ENCODE results near the gene PPARGC1A.

PPARGC1A gene

DNA sequence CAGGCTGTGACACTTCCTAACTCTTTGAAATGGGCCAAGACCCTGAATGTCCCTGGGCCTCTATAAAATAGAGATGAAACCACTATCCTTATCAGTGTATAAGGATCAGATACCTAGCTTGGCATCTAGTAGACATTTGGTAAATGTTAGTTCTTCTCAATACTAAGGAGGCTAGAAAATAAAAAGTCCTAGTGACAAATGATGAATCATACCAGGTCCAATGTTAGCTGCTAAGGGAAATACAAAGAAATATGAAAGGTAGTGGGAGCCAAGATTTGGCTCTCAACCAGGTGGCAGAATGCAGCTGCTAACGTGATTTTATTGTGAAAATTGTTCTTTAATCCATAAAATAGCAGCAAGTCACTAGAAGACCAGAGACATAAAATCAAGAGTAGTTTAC, 19.8 kb upstream of the PPARGC1A start:
- no peak for DNase-seq

DNA sequence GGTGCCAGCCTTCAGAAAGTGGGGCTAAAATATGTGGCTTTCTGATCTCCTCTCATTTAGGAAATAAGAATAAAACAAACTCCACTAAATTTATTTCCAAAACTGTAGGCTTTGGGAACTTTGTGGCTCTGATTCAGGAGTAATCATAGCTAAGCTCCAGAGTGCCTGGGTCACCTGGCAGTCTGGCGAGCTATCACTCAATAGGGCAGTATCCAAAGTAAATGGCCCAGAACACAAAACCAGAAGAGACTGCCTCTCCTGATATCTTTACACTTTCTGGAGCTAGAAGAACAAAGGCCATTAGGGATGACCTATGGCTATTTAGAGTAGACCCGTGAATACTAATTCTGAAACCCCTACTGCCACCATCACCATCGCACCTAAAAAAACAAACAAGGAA, 17.0 kb upstream of the PPARGC1A start:
- no peak for DNase-seq

- no peak for DNase-seq
Measured at GRCh38 chr4:23904639-23905071, 14.8 kb upstream of the PPARGC1A start.

DNA sequence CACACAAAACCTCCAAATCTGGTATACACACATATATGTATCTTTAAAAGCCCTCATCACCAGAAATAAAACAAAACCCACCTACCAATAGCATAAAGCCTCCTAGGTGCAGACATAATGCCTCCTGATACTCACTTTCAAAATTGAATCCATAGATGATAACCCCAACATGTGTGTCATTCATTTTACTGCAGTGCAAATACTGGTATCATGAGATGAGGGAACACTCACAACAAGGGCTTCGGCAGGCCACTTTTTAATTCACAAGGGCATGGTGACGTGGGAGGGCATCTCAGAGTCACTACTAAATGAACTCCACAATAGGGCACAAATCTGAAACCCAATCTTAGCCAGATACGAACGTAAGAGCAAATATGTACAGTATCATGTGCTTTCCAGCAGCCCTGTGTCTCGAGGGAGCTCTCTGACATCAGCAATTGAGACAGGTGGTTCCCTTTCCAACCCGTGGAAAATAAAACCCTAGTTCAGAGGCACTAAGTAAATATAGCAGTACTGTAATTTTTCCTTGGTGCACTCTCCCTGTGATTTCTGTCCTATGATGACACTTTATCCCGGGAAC, 14.1 kb upstream of the PPARGC1A start:
- no peak for DNase-seq

DNA sequence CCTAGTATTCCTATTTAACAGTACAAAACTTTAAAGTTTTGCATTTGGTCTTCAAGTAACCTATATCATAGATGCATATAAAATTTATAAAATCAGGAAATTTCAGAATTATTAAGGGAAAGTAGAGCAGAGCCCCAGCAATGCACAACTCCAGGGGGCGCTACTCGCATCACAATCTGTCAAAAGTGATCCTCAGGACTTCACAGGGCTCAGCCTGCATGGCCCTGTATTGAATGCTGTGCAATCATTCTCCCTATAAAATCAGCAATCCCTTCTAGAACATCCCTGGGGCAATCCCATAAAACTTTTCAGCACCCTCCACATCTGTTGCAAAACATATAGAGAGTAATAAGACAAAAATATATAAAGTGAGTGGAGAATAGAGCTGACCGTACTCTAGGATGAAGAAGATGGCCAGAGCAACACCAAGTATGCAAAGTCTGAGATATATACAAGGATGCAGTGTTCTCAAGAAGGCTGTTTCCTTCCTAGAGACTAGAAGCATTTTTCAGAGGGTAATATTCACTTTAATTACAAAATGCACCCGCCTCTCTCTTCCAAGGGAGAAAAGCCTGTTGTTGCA, 12.5 kb upstream of the PPARGC1A start:
- no peak for DNase-seq

DNA sequence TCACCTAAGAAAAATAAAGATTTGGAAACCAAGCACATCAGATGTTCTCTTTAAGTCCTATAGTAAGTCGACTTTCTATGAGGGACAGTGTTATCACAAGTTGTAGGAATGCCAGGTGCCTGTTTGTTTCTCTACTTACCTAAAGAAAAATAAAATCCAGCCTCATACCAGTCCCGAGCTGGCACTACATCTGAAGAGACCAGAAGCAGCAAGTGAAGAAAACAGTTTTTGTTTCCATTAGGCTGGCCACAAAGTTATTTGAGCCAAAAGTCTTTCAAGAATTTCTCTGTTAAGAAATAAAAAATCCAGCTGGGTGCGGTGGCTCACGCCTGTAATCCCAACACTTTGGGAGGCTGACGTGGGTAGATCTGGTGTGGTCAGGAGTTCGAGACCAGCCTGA, 10.8 kb upstream of the PPARGC1A start:
- no peak for DNase-seq

GRCh38 chr4:23899565-23899964, 9.7 kb upstream of the PPARGC1A start:
- DNase-seq, result no peak

DNA sequence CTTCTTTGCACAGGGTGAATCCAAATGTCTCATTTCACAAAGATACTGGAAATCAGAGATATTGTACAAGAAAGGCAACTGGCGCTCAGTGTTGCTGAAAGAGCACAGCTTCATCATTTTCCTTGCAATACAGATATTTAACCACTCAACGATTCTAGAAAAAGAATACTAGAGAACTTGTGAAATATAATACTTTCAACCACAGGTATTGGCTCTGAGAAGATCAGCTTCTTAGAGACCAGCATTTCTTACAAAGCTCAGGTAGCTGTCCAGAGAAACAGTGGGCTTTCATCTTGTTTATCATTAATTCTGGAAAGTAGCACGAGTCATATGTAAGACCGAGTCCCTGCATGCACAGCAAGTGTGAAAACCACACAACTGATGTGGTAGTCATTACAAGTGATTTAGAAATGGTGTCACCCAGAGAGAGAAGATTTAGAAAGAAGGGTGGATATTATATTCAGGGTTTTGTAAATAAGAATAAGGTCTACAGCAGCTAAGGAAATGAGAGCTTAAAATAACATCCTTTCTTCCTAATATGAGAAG, 7.8 kb upstream of the PPARGC1A start:
- no peak for DNase-seq

DNA sequence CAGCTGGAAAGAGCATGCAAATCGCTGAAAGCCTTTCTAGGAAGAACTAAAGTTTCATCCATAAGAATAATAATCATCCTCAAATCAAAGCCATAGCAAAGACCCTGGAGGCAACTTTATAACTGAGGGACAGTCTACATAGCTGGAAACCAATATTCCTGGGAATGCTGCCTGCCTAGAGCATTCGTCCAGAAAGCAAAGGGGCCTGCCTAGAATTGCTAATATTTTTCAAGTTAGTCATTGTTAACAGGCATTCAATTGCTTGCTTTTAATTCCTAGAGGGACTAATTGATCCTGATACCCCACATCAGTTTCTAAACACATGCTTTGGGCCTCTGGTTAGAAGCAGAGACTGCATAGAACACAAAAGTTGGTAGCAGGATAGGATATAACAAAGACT, 4.2 kb upstream of the PPARGC1A start:
- no peak for DNase-seq

DNA sequence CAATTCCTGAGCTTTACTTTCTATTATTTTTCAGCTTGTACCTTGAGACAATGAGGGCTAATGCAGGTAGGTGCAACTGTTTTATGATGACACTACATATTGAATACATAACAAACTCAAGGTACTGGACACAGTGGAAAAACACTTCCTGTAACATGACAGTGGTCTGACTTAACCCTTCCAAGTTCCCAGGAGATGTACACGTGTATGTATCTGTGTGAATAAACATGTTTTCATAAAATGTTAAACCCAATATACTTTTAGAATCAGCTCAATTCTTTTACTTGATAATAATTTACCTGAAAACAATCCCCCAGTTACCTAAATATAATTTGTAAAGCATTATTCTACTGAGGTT, 1.2 kb upstream of the PPARGC1A start:
- DNase-seq, result no peak

GRCh38 chr4:23890369-23891063, 669 bp upstream of the PPARGC1A start:
- no peak for DNase-seq

DNA sequence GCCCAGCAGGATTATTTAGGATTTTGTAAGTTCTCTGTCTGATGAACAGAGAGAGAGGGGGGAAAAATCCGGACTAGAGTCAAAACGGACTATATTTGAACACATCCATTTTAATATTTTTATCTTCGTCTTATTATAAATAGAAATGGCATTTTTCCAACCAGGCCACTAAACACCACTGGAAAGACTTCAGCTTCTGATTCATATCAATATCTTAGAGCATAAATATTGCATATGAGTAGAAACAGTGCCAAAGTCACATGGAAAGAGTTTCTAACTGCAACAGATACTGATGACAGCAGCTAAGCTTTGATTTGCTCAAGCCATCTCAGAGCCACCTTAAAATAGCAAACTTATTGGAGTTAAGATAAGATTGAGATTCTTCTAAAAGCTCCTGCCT, 456 bp downstream of the PPARGC1A start:
- DNase-seq, result no peak

DNA sequence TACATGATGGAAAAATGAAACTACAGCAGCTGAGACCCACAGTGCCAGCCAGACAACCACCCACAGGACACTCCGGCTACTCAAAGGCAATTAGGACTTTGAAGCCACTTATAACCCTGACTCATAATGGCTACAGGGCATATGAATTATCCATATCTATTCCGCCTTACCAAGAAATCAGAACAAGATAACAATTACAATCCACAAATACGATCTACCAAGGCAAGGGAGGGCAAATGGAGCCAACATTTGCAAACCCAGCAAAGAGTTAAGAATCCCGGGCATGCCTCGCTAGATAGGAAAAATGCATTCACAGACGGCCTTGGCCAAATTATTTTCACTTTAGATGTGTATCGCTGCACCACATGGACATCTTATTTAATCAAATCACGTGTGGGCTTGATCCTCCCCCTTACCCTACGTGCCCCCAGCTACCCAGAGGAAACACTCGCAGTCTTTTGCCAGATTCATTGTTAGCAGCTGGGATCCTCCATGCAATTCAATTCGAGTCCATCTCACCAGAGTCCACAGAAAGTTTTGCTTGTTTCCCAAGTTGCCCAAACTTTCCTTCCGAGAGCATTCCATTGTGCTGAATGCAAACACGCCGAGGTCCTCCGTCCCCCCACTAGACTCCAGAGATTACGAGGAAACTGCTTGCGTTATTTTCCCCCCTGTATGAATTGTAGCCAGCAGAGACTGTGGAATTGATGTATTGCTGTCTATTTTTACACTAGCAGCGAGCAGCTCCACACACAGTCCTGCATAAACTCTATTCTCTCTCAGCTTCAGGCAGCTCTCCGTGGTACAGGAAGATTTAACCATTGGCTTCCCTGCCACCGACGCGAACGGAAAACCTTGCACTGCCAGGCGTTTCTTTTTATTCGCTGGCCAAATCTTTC, 1.2 kb downstream of the PPARGC1A start:
- no peak for DNase-seq

DNA sequence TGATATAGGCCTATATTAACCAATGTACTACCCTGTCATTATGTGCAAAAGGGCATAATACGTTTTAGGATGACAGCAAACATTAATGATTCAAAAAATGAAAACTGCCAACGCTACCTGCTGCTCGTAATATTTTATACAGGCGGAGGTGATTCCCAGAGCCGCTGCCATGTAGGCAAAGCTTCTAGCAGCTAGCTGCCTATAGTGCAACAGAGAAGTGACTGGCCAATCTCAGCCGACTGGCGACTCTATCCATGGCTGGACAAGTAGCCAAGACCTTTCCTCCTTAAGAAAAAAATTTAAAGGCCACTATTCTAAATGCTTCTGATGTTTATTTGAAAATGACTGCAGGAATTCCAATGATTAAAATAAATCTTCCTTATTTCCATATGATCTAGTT, 1.9 kb downstream of the PPARGC1A start:
- DNase-seq, result no peak

DNA sequence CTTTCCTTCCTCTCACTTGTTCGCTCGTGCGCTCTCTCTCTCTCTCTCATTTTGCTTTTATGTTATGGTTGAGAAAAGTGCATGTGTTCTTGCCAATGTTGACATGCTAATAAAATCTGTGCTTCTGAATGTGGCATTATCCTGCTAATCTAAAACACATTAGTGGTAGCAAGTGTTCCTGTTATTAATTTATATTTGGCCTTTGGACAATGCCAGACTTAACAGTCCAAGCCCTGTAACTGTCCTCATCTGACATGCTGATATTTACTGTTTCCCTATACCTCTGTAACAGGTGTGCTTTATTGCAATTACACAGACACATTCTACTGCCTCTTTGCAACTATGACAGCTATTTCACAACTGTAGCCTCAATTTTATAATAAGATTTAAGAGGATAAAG, 2.7 kb downstream of the PPARGC1A start:
- DNase-seq, result no peak

DNA sequence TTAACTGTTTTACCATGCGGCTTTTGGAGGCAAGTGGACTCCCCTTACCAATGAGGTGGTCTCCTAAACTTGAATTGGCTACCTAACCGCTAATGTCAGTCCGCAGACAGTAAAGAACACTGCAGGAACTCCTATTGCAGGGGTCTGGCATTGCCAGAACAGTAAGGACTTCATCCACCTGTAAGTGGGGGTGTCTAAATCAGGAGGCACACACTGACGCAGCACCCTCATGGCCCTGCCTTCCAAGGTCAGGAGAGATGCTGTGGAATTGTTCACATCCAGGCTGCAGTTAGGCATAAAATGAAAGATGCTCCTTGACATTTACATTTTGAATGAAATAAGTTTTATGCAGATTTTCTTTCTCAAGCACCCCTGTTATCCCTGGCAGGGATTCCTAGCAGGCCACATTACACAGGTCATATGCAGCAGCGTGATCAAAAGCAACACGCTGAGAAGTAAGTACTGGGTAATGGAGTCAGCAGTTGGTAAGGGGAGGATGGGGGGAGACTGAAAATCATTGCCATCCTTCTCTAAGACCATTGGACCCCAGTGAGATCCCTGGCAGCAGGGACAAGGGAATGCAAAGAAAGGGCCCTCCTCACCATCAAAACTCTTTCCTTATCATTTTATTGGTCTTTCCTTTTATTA, 3.8 kb downstream of the PPARGC1A start:
- DNase-seq, result no peak

GRCh38 chr4:23884741-23885140, 5.1 kb downstream of the PPARGC1A start:
- DNase-seq, result no peak

DNA sequence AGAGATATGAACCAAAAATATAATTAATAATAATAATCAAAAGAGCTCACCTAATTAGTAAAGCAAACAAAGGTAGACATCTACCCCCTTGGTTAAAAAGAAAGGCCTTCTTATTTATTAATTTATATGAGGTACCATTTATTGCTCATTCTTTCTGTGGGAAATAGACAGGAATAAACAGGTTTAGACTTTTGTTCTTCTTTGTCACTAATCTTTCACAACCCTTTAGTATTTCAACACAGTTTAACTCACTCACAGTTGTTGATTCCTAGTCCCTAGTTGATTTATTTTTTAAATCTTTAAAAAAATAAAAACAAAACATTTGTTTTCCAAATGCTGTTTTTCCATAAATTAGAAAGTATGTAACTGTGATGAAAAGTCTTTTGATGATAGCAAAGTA, 5.6 kb downstream of the PPARGC1A start:
- no peak for DNase-seq

DNA sequence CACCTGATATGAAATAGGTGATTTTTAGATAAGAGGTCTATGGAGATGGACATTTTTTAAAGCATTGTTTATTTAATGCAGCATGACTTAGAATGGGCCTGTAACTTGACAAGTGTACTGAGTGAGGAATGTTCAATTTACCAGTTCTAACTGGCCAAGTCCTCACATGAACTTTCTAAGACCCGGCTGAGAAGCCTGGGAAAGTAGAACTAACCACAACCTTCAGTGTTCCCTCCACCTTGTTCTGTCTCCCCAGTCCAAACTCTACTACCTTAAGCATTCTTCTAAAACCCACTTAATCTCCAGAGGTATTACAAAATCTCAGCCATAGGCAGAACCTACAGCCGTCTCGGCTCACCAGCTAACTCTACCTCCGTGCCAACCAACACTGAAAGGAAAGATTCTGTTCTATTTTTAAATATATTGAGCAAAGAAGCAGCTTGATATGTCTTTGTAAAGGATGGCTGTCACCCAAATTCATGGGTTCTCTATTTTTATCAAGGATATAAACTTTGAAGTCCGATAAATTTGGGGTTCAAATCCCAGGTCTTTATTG, 6.8 kb downstream of the PPARGC1A start:
- DNase-seq, result no peak

DNA sequence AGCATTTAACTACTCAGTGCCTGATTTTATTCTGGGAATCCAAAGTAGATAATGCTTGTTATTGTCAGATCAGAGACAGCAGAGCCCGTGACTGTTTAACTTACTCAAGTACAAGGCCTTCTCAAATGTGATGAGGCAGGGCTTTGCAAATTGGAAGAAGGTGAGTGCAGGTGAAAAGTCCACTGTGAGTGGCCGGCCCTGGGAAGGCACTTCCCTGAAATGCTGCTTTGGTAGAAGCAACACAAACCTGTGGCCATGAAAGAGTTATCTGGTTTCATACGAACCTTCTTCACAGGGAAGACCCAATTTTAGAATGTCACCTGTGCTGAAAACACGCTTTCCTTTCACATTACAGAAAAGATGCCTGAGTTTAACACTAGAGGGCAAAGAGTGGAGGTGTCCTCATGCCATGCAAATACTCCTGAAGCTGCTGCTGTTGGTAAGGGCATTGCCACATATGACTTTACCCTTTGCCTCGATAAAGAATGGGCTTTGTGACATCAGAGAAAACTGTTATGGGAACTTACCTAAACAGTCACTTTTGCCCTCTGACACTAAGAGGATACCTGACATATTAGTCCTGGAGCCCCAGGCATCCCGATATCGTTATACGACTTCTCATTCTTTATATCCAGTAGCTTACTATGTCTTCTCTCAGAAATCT, 8.0 kb downstream of the PPARGC1A start:
- DNase-seq, result no peak

DNA sequence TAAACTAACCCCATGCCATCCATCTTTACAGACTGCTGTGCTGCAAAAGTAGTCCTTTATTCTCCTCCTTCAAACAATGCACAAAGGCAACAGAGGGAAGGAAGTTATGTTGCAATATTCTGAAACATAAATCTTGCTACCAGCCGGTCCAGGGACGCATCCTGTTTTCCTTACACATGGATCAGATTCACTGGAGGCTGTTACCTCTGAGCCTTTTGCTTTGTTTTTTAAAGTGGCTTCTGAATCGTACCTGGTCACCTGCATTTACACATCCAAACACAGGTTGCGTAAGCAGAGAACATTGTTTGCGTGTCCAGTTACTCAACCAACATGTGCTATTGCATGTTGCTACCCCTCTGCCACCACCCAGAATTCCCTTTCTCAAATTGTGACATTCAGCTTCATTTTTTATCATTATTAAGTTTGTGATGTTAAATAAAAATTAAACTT, 8.8 kb downstream of the PPARGC1A start:
- DNase-seq, result no peak
